Liver (tissue), 9 donors: Measurements from ENCODE around the gene FOSL2. TPM values are rescaled to one million over a fixed set of nuclear protein-coding genes. Genes with fewer than 3 reads are reported as not detected.

ENCODE experiments used
- DNase-seq: peaks from one replicate; pipeline ENCODE4 v3.0.0-alpha.2; 2017; ENCODE audit warnings: low spot score
- H3K27ac ChIP-seq, 2 donors: one replicate each; pipeline ENCODE4 v1.7.0; 2013; ENCODE audit warnings: inconsistent platforms in 2 of 2, low read length in 2 of 2, control low read depth in 1 of 2, low read depth in 1 of 2, mild to moderate bottlenecking in 1 of 2
- H3K27me3 ChIP-seq, 4 donors: one replicate each; pipeline versions ENCODE4 v1.6.1 to v1.7.0; 2013; ENCODE audit warnings: low read length in 3 of 4, inconsistent platforms in 1 of 4, mild to moderate bottlenecking in 1 of 4, moderate library complexity in 1 of 4; ENCODE audit not compliant: control insufficient read depth in 4 of 4, insufficient read depth in 4 of 4
- H3K36me3 ChIP-seq, 4 donors: one replicate each; pipeline versions ENCODE4 v1.6.1 to v1.7.0; 2013; ENCODE audit warnings: low read length in 3 of 4, mild to moderate bottlenecking in 3 of 4, low read depth in 1 of 4, moderate library complexity in 1 of 4; ENCODE audit not compliant: control insufficient read depth in 4 of 4, insufficient read depth in 3 of 4
- H3K4me1 ChIP-seq, 4 donors: one replicate each; pipeline versions ENCODE4 v1.6.1 to v1.7.0; 2013; ENCODE audit warnings: low read length in 3 of 4, mild to moderate bottlenecking in 3 of 4, moderate library complexity in 1 of 4; ENCODE audit not compliant: control insufficient read depth in 4 of 4, insufficient read depth in 4 of 4
- H3K4me3 ChIP-seq, 3 donors: one replicate each; pipeline versions ENCODE4 v1.6.1 to v1.7.0; 2013; ENCODE audit warnings: low read length in 3 of 3, control low read depth in 1 of 3, low read depth in 1 of 3, mild to moderate bottlenecking in 1 of 3
- H3K9ac ChIP-seq, 2 donors: one replicate each; pipeline ENCODE4 v1.7.0; 2013; ENCODE audit warnings: low read length in 2 of 2, mild to moderate bottlenecking in 2 of 2, moderate library complexity in 2 of 2, control low read depth in 1 of 2, low read depth in 1 of 2
- H3K9me3 ChIP-seq, 4 donors: one replicate each; pipeline versions ENCODE4 v1.6.1 to v1.7.0; 2013; ENCODE audit warnings: low read length in 3 of 4; ENCODE audit not compliant: control insufficient read depth in 4 of 4
- ATF3 ChIP-seq: IDR thresholded peaks from 2 replicates; pipeline ENCODE4 v1.6.1; 2016; ENCODE audit warnings: antibody characterized with exemption
- CTCF ChIP-seq: fragments of 150-350 bp; IDR thresholded peaks from 2 replicates; pipeline ENCODE4 v1.5.1; 2017; ENCODE audit warnings: improper control_type of control experiment, low read depth, low read length; ENCODE audit not compliant: missing input control
- EGR1 ChIP-seq, 2 donors: IDR thresholded peaks; 2 replicates each; pipeline ENCODE4 v1.6.1; 2016 to 2018; ENCODE audit warnings: antibody characterized with exemption in 2 of 2, low read depth in 2 of 2
- FOXA1 ChIP-seq: IDR thresholded peaks from 2 replicates; pipeline ENCODE4 v1.6.1; 2016; ENCODE audit warnings: antibody characterized with exemption
- FOXA2 ChIP-seq: IDR thresholded peaks from 2 replicates; pipeline ENCODE4 v1.6.1; 2016; ENCODE audit warnings: antibody characterized with exemption
- GABPA ChIP-seq, 2 donors: IDR thresholded peaks in 1 of 2; conservative IDR thresholded peaks in 1 of 2; 2 replicates each; pipeline ENCODE4 v1.6.1; 2016; ENCODE audit warnings: antibody characterized with exemption in 2 of 2, mild to moderate bottlenecking in 1 of 2, moderate library complexity in 1 of 2
- HNF4A ChIP-seq, 2 donors: conservative IDR thresholded peaks; 2 replicates each; pipeline ENCODE4 v1.6.1; 2016; ENCODE audit warnings: antibody characterized with exemption in 2 of 2, mild to moderate bottlenecking in 2 of 2
- HNF4G ChIP-seq: IDR thresholded peaks from 2 replicates; pipeline ENCODE4 v1.6.1; 2016; ENCODE audit warnings: antibody characterized with exemption
- JUND ChIP-seq, 2 donors: IDR thresholded peaks; 2 replicates each; pipeline ENCODE4 v1.6.1; 2016; ENCODE audit warnings: antibody characterized with exemption in 2 of 2
- MAX ChIP-seq: IDR thresholded peaks from 2 replicates; pipeline ENCODE4 v1.6.1; 2016; ENCODE audit warnings: antibody characterized with exemption
- NR2F2 ChIP-seq: IDR thresholded peaks from 2 replicates; pipeline ENCODE4 v1.6.1; 2016; ENCODE audit warnings: antibody characterized with exemption
- RAD21 ChIP-seq, 2 donors: IDR thresholded peaks; 2 replicates each; pipeline ENCODE4 v1.6.1; 2016; ENCODE audit warnings: antibody characterized with exemption in 2 of 2, mild to moderate bottlenecking in 2 of 2
- REST ChIP-seq: IDR thresholded peaks from 2 replicates; pipeline ENCODE4 v1.6.1; 2016; ENCODE audit warnings: antibody characterized with exemption, mild to moderate bottlenecking
- RXRA ChIP-seq, 2 donors: IDR thresholded peaks; 2 replicates each; pipeline ENCODE4 v1.6.1; 2017 to 2018; ENCODE audit warnings: antibody characterized with exemption in 2 of 2, mild to moderate bottlenecking in 1 of 2
- SP1 ChIP-seq: IDR thresholded peaks from 2 replicates; pipeline ENCODE4 v1.6.1; 2018; ENCODE audit warnings: antibody characterized with exemption, mild to moderate bottlenecking
- TAF1 ChIP-seq: conservative IDR thresholded peaks from 2 replicates; pipeline ENCODE4 v1.6.1; 2016; ENCODE audit warnings: antibody characterized with exemption, mild to moderate bottlenecking
- YY1 ChIP-seq: IDR thresholded peaks from 2 replicates; pipeline ENCODE4 v1.6.1; 2016; ENCODE audit warnings: antibody characterized with exemption, mild to moderate bottlenecking
- ZBTB33 ChIP-seq: IDR thresholded peaks from 2 replicates; pipeline ENCODE4 v1.6.1; 2016; ENCODE audit warnings: antibody characterized with exemption
- WGBS: extraction: QIAGEN DNeasy Blood & Tissue Kit; methylation state at CpG from one replicate; pipeline ENCODE4 v1.1.7; 2013; 5-methylcytosine and 5-hydroxymethylcytosine counted together
- polyA plus RNA-seq, 2 donors: library from polyadenylated mRNA; stranded (reverse) in 1 of 2; unstranded in 1 of 2; fragments of 200-250 nt in 1 of 2; fragments of >200 nt in 1 of 2; fragmentation: Nextera tagmentation in 1 of 2; extraction: Ambion mirVana in 1 of 2; gene quantifications; one replicate each; pipeline versions ENCODE4 v1.2.1 to v1.2.3, GENCODE V29; 2013 to 2015
- total RNA-seq, 2 donors: library from RNA; depleted of rRNA; stranded (reverse); fragments of >200 nt; gene quantifications; one replicate each; pipeline ENCODE4 v1.2.3, GENCODE V29; 2014
- donor health status: healthy.
- donor health status: healthy.
- donor health status: healthy.
- donor health status: healthy.
- donor health status: healthy.

FOSL2 gene
- total RNA-seq (10 to 100 TPM in 1 of 2 donors, 1 to 10 TPM in 1; 2.0 to 10.7 TPM), polyA plus RNA-seq (1 to 10 TPM; 1.9 to 3.1 TPM)

- peak; percentile 37 to 48 for TF ChIP-seq RXRA (IDR thresholded peaks at IDR 0.05)
- peak; percentile 17 to 60 for TF ChIP-seq RAD21 (IDR thresholded peaks at IDR 0.05)
- peak; percentile 9 for TF ChIP-seq FOXA2
- TF ChIP-seq CTCF: peak; percentile 15
- TF ChIP-seq ZBTB33: no peak
- TF ChIP-seq GABPA (IDR thresholded peaks at IDR 0.05 in 1 of 2, conservative IDR thresholded peaks at IDR 0.05 in 1 of 2): no peak
- peak; percentile 78 for TF ChIP-seq SP1
- no peak for TF ChIP-seq FOXA1
- TF ChIP-seq HNF4G: no peak
- peak; percentile 91 for TF ChIP-seq REST
- TF ChIP-seq NR2F2: no peak
- TF ChIP-seq EGR1 (IDR thresholded peaks at IDR 0.05; ENCODE audit: low read depth in 2 of 2): no peak
- TF ChIP-seq YY1: peak; percentile 86
- TF ChIP-seq MAX: peak; percentile 90
- peak; percentile 96 for TF ChIP-seq JUND (IDR thresholded peaks at IDR 0.05)
- peak; percentile 82 for TF ChIP-seq TAF1
- TF ChIP-seq ATF3: peak; percentile 92
- TF ChIP-seq HNF4A (conservative IDR thresholded peaks at IDR 0.05): peak; percentile 30 to 31
- Histone ChIP-seq H3K27me3 (no peaks in the 10 kb centered on the region), H3K9me3 (no peaks in the 10 kb centered on the region), H3K4me3 (peak within 1 kb of the TSS; percentile 78 to 99 (median 93)), H3K36me3 (no peaks in the 10 kb centered on the region), H3K9ac (peak within 1 kb of the TSS; percentile 86 to 96), H3K27ac (peak within 1 kb of the TSS; percentile 93 to 99), H3K4me1 (peaks cover 2 to 20% (median 7%) of the 10 kb centered on the region in 4 donors)
- DNase-seq: peak; percentile 77
- under 1% methylated on average over 93 of the region's 93 CpGs for WGBS
Observed at GRCh38 chr2:28392297-28393113, at the start of gene FOSL2. TSS of gene FOSL2 (plus strand) at chr2:28392858. CDS start at chr2:28393721, 863 bp downstream.
